Lung (tissue), 12 donors: ENCODE results near the gene UNC45B. TPM values are rescaled to one million over a fixed set of nuclear protein-coding genes. Genes with fewer than 3 reads are reported as not detected.
A peak's percentile ranks its signal among the peaks of the same experiment; 100 is the strongest.

Source experiments
- ATAC-seq: fragments of 200-7000 bp; cut with Tn5 transposase; one replicate; pipeline ENCODE4 v1.9.1; 2020; ENCODE audit warnings: moderate number of reproducible peaks; ENCODE audit not compliant: insufficient read depth, low FRiP score
- DNase-seq, 3 donors: peaks; one replicate each; pipeline ENCODE4 v3.0.0-alpha.2; 2013 to 2017
- H3K27ac ChIP-seq, 2 donors: one replicate each; pipeline ENCODE4 v1.5.1; 2013; ENCODE audit warnings: mild to moderate bottlenecking in 2 of 2, moderate library complexity in 2 of 2, control low read depth in 1 of 2, inconsistent platforms in 1 of 2, low read depth in 1 of 2, low read length in 1 of 2
- H3K27me3 ChIP-seq, 3 donors: one replicate each; pipeline ENCODE4 v1.5.1; 2013; ENCODE audit warnings: low read length in 2 of 3; ENCODE audit not compliant: control insufficient read depth in 3 of 3, insufficient read depth in 3 of 3
- H3K36me3 ChIP-seq, 4 donors: one replicate each; pipeline ENCODE4 v1.5.1; 2013; ENCODE audit warnings: low read length in 4 of 4, mild to moderate bottlenecking in 1 of 4, moderate library complexity in 1 of 4; ENCODE audit not compliant: control insufficient read depth in 4 of 4, insufficient read depth in 4 of 4
- H3K4me1 ChIP-seq, 5 donors: one replicate each; pipeline ENCODE4 v1.5.1; 2013; ENCODE audit warnings: low read length in 5 of 5, mild to moderate bottlenecking in 2 of 5, moderate library complexity in 1 of 5; ENCODE audit not compliant: control insufficient read depth in 5 of 5, insufficient read depth in 5 of 5
- H3K4me3 ChIP-seq: one replicate; pipeline ENCODE4 v1.5.1; 2013; ENCODE audit warnings: mild to moderate bottlenecking, control low read depth, moderate library complexity
- H3K9ac ChIP-seq, 2 donors: one replicate each; pipeline ENCODE4 v1.5.1; 2013; ENCODE audit warnings: low read length in 2 of 2, control low read depth in 1 of 2; ENCODE audit not compliant: insufficient read depth in 1 of 2
- H3K9me3 ChIP-seq, 4 donors: one replicate each; pipeline ENCODE4 v1.5.1; 2013; ENCODE audit warnings: low read length in 3 of 4, mild to moderate bottlenecking in 1 of 4, moderate library complexity in 1 of 4; ENCODE audit not compliant: control insufficient read depth in 4 of 4, insufficient read depth in 3 of 4
- CTCF ChIP-seq: IDR thresholded peaks from 2 replicates; pipeline ENCODE4 v1.5.1; 2012; ENCODE audit warnings: mild to moderate bottlenecking; ENCODE audit errors: control extremely low read depth, extremely low read depth
- WGBS, 2 donors: extraction: QIAGEN DNeasy Blood & Tissue Kit; methylation state at CpG; one replicate each; pipeline ENCODE4 v1.1.7; 2013; 5-methylcytosine and 5-hydroxymethylcytosine counted together
- polyA plus RNA-seq, 2 donors: library from polyadenylated mRNA; stranded (reverse); fragments of 200-250 nt; gene quantifications; one replicate each; pipeline ENCODE4 v1.2.1, GENCODE V29; 2013
- total RNA-seq, 2 donors: library from RNA; depleted of rRNA in 1 of 2; stranded (reverse); fragments of >200 nt in 1 of 2; gene quantifications; one replicate each; pipeline ENCODE4 v1.2.1, GENCODE V29; 2014 to 2021
- donor health status: control.
- donor health status: control.
- donor health status: Bipolar disorder and iron deficiency.
- donor health status: healthy.
- donor health status: DM: yes; HTN: yes; CAD: no.

UNC45B gene
- total and polyA plus RNA-seq, 4 donors = 0.06 to 1.6 (median 0.29) TPM

GRCh38 chr17:35127751-35128514, 19.7 kb upstream of the UNC45B start:
- Histone ChIP-seq H3K27me3 (no peaks in the 10 kb centered on the region), H3K36me3 (peaks cover 10 to 17% (median 14%) of the 10 kb centered on the region in 4 donors), H3K4me1 (peaks cover 0 to 27% (median 0%) of the 10 kb centered on the region in 5 donors), H3K9ac (no peak overlapping the region), H3K27ac (peak overlapping the region in 1 of 2 donors; percentile 17), H3K9me3 (no peaks in the 10 kb centered on the region), H3K4me3 (no peak overlapping the region)
- peak; percentile 92 to 100 (median 100) for DNase-seq
- ATAC-seq = peak; percentile 43
- 74 to 90% methylated on average over 11 of the region's 11 CpGs for WGBS, 2 donors
- TF ChIP-seq CTCF = no peak

- peaks cover 19 to 28% (median 26%) of the 10 kb centered on the region in 4 donors for H3K36me3 ChIP-seq
- TF ChIP-seq CTCF = no peak
- no peak overlapping the region for H3K4me3 ChIP-seq
- WGBS, 2 donors = 73 to 76% methylated on average over 11 of the region's 11 CpGs
- DNase-seq = no peak
- H3K9me3 ChIP-seq = no peaks in the 10 kb centered on the region
- H3K27me3 ChIP-seq = no peaks in the 10 kb centered on the region
- H3K4me1 ChIP-seq = peaks cover 0 to 27% (median 0%) of the 10 kb centered on the region in 5 donors
- H3K9ac ChIP-seq = no peak overlapping the region
- ATAC-seq = no peak
- H3K27ac ChIP-seq = peak overlapping the region in 1 of 2 donors; percentile 40
Observed at GRCh38 chr17:35129154-35129972, 18.3 kb upstream of the UNC45B start.

GRCh38 chr17:35129973-35130351, 17.7 kb upstream of the UNC45B start:
- no peak for TF ChIP-seq CTCF
- no peak for ATAC-seq
- Histone ChIP-seq H3K27ac (no peak overlapping the region), H3K27me3 (no peaks in the 10 kb centered on the region), H3K4me1 (peaks cover 0 to 27% (median 0%) of the 10 kb centered on the region in 5 donors), H3K9ac (no peak overlapping the region), H3K36me3 (peaks cover 19 to 34% (median 27%) of the 10 kb centered on the region in 4 donors), H3K9me3 (no peaks in the 10 kb centered on the region), H3K4me3 (no peak overlapping the region)
- no peak for DNase-seq
- 83 to 93% methylated on average over 5 of the region's 5 CpGs for WGBS, 2 donors
